Fibroblast of peridontal ligament (primary cell): ENCODE data around the gene ABL1.

Experiments
- DNase-seq: peaks from one replicate; pipeline ENCODE4 v3.0.0-alpha.2; 2010; ENCODE audit errors: extremely low read depth

The ABL1 gene

GRCh38 chr9:130931508-130932254 lies 96.6 kb downstream of the ABL1 start:
- DNase-seq = no peak

- DNase-seq = no peak
Observed at GRCh38 chr9:130932255-130933079, 97.4 kb downstream of the ABL1 start.

GRCh38 chr9:130933114-130934046 lies 98.3 kb downstream of the ABL1 start:
- DNase-seq = peak; percentile 50

- DNase-seq = no peak
Observed at GRCh38 chr9:130934246-130934645, 99.2 kb downstream of the ABL1 start.

- DNase-seq = no peak
Observed at GRCh38 chr9:130934702-130935647, 99.9 kb downstream of the ABL1 start.

GRCh38 chr9:130935648-130936271 lies 100.7 kb downstream of the ABL1 start:
- DNase-seq = no peak

- peak; percentile 22 for DNase-seq
Observed at GRCh38 chr9:130936285-130937117, 101.4 kb downstream of the ABL1 start.
